ENCODE results near the gene LMBR1.

DNA sequence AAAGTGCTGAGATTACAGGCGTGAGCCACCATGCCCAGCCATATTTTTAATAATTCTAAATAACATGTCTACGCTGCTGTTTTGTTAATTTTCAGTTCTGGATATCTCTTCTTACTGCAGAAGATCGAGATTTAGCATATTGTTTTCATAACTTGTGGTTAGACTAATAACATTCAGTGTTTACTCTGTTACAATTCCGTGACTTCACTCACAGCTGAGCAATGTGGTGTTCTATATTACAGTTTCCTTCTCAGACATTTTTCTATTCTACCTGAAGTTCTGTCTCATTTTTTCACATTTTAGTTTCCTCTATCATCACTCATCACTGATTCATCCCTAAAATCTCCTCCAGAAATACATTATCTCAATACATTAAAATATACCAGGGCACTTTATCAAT lies 241.5 kb downstream of the LMBR1 start:
- TF ChIP-seq, protein P1, sequence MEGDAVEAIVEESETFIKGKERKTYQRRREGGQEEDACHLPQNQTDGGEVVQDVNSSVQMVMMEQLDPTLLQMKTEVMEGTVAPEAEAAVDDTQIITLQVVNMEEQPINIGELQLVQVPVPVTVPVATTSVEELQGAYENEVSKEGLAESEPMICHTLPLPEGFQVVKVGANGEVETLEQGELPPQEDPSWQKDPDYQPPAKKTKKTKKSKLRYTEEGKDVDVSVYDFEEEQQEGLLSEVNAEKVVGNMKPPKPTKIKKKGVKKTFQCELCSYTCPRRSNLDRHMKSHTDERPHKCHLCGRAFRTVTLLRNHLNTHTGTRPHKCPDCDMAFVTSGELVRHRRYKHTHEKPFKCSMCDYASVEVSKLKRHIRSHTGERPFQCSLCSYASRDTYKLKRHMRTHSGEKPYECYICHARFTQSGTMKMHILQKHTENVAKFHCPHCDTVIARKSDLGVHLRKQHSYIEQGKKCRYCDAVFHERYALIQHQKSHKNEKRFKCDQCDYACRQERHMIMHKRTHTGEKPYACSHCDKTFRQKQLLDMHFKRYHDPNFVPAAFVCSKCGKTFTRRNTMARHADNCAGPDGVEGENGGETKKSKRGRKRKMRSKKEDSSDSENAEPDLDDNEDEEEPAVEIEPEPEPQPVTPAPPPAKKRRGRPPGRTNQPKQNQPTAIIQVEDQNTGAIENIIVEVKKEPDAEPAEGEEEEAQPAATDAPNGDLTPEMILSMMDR (IDR thresholded peaks at IDR 0.05; ENCODE audit: low read depth, low read length, missing input control), result no peak
- TF ChIP-seq, protein P2, sequence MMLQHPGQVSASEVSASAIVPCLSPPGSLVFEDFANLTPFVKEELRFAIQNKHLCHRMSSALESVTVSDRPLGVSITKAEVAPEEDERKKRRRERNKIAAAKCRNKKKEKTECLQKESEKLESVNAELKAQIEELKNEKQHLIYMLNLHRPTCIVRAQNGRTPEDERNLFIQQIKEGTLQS (IDR thresholded peaks at IDR 0.05), result no peak
- no peak for TF ChIP-seq YY1 (IDR thresholded peaks at IDR 0.05)
- no peak for TF ChIP-seq RXRA (IDR thresholded peaks at IDR 0.05)
- no peak for TF ChIP-seq SP1 (IDR thresholded peaks at IDR 0.05)
- TF ChIP-seq, protein P3, sequence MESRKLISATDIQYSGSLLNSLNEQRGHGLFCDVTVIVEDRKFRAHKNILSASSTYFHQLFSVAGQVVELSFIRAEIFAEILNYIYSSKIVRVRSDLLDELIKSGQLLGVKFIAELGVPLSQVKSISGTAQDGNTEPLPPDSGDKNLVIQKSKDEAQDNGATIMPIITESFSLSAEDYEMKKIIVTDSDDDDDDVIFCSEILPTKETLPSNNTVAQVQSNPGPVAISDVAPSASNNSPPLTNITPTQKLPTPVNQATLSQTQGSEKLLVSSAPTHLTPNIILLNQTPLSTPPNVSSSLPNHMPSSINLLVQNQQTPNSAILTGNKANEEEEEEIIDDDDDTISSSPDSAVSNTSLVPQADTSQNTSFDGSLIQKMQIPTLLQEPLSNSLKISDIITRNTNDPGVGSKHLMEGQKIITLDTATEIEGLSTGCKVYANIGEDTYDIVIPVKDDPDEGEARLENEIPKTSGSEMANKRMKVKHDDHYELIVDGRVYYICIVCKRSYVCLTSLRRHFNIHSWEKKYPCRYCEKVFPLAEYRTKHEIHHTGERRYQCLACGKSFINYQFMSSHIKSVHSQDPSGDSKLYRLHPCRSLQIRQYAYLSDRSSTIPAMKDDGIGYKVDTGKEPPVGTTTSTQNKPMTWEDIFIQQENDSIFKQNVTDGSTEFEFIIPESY (IDR thresholded peaks at IDR 0.05), result no peak
- TF ChIP-seq JUND (IDR thresholded peaks at IDR 0.05), result no peak
- no peak for TF ChIP-seq TAF1 (conservative IDR thresholded peaks at IDR 0.05)
